H1 (cell line): ENCODE data around the gene AOPEP.

Source experiments
- CEBPB ChIP-seq: IDR thresholded peaks from 2 replicates; pipeline ENCODE4 v1.6.1; 2012; ENCODE audit warnings: low read depth, low read length
- EGR1 ChIP-seq: IDR thresholded peaks from 2 replicates; pipeline ENCODE4 v1.6.1; 2011; ENCODE audit warnings: low read depth, low read length, borderline replicate concordance
- EP300 ChIP-seq, 2 experiments: IDR thresholded peaks; 1 replicate in 1 of 2; 2 replicates in 1 of 2; pipeline ENCODE4 v1.6.1; 2011 to 2012; ENCODE audit warnings: low read depth in 2 of 2, low read length in 2 of 2, mild to moderate bottlenecking in 2 of 2, borderline replicate concordance in 1 of 2, inconsistent platforms in 1 of 2, moderate library complexity in 1 of 2
- JUN ChIP-seq: IDR thresholded peaks from 2 replicates; pipeline ENCODE4 v1.6.1; 2011; ENCODE audit warnings: low read depth, mild to moderate bottlenecking, improper control_type of control experiment, low read length
- JUND ChIP-seq: IDR thresholded peaks from 2 replicates; pipeline ENCODE4 v1.6.1; 2011; ENCODE audit warnings: mild to moderate bottlenecking, improper control_type of control experiment, low read length
- KDM5A ChIP-seq: fragments of 200-600 bp; IDR thresholded peaks from 2 replicates; pipeline ENCODE4 v1.7.1; 2012; ENCODE audit warnings: mild to moderate bottlenecking, low read length, inconsistent platforms, mixed read lengths
- POLR2A ChIP-seq, 2 experiments: IDR thresholded peaks; 1 replicate in 1 of 2; 2 replicates in 1 of 2; pipeline ENCODE4 v1.6.1; 2011; ENCODE audit warnings: low read depth in 2 of 2, low read length in 2 of 2, mild to moderate bottlenecking in 2 of 2; ENCODE audit errors: control extremely low read depth in 1 of 2
- SIN3A ChIP-seq, 2 experiments: IDR thresholded peaks in 1 of 2; conservative IDR thresholded peaks in 1 of 2; 2 replicates each; pipeline ENCODE4 v1.6.1; 2011 to 2012; ENCODE audit warnings: low read length in 2 of 2, improper control_type of control experiment in 1 of 2, low read depth in 1 of 2, mild to moderate bottlenecking in 1 of 2
- SP1 ChIP-seq: IDR thresholded peaks from 2 replicates; pipeline ENCODE4 v1.6.1; 2011; ENCODE audit warnings: low read depth, low read length
- TF ChIP-seq, protein P1 (sequence below), 3 experiments: IDR thresholded peaks; 1 replicate in 2 of 3; 2 replicates in 1 of 3; pipeline versions ENCODE4 v1.5.1 to v1.6.1; 2011; ENCODE audit warnings: low read length in 3 of 3, mild to moderate bottlenecking in 3 of 3, inconsistent platforms in 2 of 3, low read depth in 1 of 3, moderate library complexity in 1 of 3; ENCODE audit not compliant: insufficient read depth in 1 of 3; ENCODE audit errors: control extremely low read depth in 1 of 3

DNA sequence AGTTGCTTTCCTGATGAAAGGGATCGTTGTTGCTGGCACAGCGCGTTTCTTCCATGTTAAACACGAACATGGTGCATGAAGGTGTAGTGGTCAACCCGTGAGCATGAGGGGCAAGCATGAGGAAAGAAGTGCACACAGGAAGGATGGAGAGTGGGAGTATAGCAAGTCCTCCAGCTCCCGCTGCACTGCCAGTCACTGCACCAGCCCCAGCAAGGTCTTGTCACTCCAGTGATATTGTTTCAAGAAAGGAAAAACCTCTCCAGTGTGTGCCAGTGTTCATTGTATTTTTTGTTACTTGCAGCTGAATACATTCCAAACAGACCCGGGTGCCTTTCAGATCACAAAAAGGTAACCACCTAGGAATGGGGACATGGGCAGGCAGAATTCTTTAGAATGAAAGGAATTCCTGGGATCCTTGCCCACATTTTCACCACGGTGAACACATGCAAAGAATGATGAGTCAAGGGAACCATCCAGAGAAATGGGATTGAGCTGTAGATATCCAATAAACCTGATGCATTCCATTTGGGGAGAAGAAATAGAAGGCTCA, 186.3 kb downstream of the AOPEP start:
- TF ChIP-seq JUND = no peak
- TF ChIP-seq JUN = no peak
- no peak for TF ChIP-seq KDM5A
- no peak for TF ChIP-seq CEBPB
- TF ChIP-seq SP1 = no peak
- no peak for TF ChIP-seq SIN3A (conservative IDR thresholded peaks at IDR 0.05 in 1 of 2, IDR thresholded peaks at IDR 0.05 in 1 of 2; ENCODE audit: low read depth in 1 of 2, low read length in 2 of 2)
- TF ChIP-seq, protein P1, sequence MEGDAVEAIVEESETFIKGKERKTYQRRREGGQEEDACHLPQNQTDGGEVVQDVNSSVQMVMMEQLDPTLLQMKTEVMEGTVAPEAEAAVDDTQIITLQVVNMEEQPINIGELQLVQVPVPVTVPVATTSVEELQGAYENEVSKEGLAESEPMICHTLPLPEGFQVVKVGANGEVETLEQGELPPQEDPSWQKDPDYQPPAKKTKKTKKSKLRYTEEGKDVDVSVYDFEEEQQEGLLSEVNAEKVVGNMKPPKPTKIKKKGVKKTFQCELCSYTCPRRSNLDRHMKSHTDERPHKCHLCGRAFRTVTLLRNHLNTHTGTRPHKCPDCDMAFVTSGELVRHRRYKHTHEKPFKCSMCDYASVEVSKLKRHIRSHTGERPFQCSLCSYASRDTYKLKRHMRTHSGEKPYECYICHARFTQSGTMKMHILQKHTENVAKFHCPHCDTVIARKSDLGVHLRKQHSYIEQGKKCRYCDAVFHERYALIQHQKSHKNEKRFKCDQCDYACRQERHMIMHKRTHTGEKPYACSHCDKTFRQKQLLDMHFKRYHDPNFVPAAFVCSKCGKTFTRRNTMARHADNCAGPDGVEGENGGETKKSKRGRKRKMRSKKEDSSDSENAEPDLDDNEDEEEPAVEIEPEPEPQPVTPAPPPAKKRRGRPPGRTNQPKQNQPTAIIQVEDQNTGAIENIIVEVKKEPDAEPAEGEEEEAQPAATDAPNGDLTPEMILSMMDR (IDR thresholded peaks at IDR 0.05; ENCODE audit: control extremely low read depth in 1 of 3, insufficient read depth in 1 of 3, low read depth in 1 of 3, low read length in 3 of 3) = no peak
- TF ChIP-seq POLR2A (IDR thresholded peaks at IDR 0.05; ENCODE audit: control extremely low read depth in 1 of 2, low read depth in 2 of 2, low read length in 2 of 2) = no peak
- no peak for TF ChIP-seq EGR1
- TF ChIP-seq EP300 (IDR thresholded peaks at IDR 0.05; ENCODE audit: borderline replicate concordance in 1 of 2, low read depth in 2 of 2, low read length in 2 of 2) = no peak
